Activated naive CD4-positive, alpha-beta T cell treated with anti-CD3 and anti-CD28 coated beads, Interleukin-2, amount 10 ng/mL, durations not matched to agents 7 days and 5 days (primary cell): Measurements from ENCODE around the gene DPP3.

ENCODE experiments used
- CTCF ChIA-PET: fragments of 350-600 bp; sonication (Branson Sonifier 250); formaldehyde crosslinking; loops from one replicate; lab custom pipeline; 2021; ENCODE audit warnings: antibody characterized with exemption; lab: Charles Lee
- DNase-seq: peaks from one replicate; pipeline ENCODE4 v3.0.0-alpha.2; 2020
- H3K27ac Mint-ChIP-seq: one replicate; pipeline ENCODE4 v1.8.0; 2021; ENCODE audit warnings: mild to moderate bottlenecking, moderate library complexity, mixed read lengths
- H3K27me3 Mint-ChIP-seq: one replicate; pipeline ENCODE4 v1.8.0; 2021; ENCODE audit warnings: mild to moderate bottlenecking, mixed read lengths
- H3K36me3 Mint-ChIP-seq: one replicate; pipeline ENCODE4 v1.8.0; 2021; ENCODE audit warnings: mixed read lengths
- H3K4me1 Mint-ChIP-seq: one replicate; pipeline ENCODE4 v1.8.0; 2021; ENCODE audit warnings: mixed read lengths
- H3K4me3 Mint-ChIP-seq: one replicate; pipeline ENCODE4 v1.8.0; 2021; ENCODE audit warnings: mild to moderate bottlenecking, moderate library complexity, mixed read lengths
- H3K9me3 Mint-ChIP-seq: one replicate; pipeline ENCODE4 v1.8.0; 2021; ENCODE audit warnings: mixed read lengths

The DPP3 gene

DNA sequence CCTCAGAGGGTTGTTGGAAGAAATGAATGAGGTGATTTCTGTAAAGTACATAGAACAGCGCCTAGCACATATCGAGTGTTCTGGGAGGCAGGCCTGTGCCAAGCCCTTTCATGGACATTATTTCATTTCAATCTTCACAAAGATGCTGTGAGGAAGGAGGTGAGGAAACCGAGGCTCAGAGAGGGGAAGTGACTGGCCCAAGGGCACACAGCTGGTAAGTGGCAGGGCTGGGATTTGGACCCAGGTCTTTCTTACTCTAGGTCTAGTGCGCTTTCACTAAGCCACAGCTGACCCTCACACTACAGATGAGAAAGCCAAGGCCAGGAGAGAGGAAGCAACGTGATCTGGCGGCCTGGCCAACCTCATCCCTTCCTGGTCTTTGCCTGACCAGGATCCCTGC is 11.5 kb upstream of the DPP3 start:
- CTCF ChIA-PET: interaction anchor here (1.1 to 1.7 kb wide), 2 partner anchors 30 to 47 kb away, joined by 4 read pairs; partner anchors contain the start of genes MRPL11 and NPAS4
- Mint-ChIP-seq H3K27ac (no peak overlapping the region), H3K4me1 (peaks cover 26% of the 10 kb centered on the region), H3K36me3 (peaks cover 3% of the 10 kb centered on the region), H3K4me3 (peak overlapping the region; percentile 83), H3K9me3 (no peaks in the 10 kb centered on the region), H3K27me3 (peaks cover 6% of the 10 kb centered on the region)
- DNase-seq: no peak

GRCh38 chr11:66469441-66469840 is 10.8 kb upstream of the DPP3 start:
- Mint-ChIP-seq H3K27me3 (peaks cover 6% of the 10 kb centered on the region), H3K4me3 (no peak overlapping the region), H3K4me1 (peaks cover 26% of the 10 kb centered on the region), H3K36me3 (peaks cover 3% of the 10 kb centered on the region), H3K27ac (no peak overlapping the region), H3K9me3 (no peaks in the 10 kb centered on the region)
- CTCF ChIA-PET: interaction anchor here (0.6 to 1.1 kb wide), 2 partner anchors 30 to 60 kb away, joined by 3 to 4 read pairs; partner anchors contain the start of gene MRPL11
- DNase-seq: no peak

- CTCF ChIA-PET: interaction anchor here (1.1 kb wide), 1 partner anchor 31 kb away, joined by 4 read pairs; the partner anchor contains the start of gene MRPL11
- peaks cover 3% of the 10 kb centered on the region for H3K36me3 Mint-ChIP-seq
- peaks cover 6% of the 10 kb centered on the region for H3K27me3 Mint-ChIP-seq
- H3K27ac Mint-ChIP-seq: no peak overlapping the region
- H3K9me3 Mint-ChIP-seq: no peaks in the 10 kb centered on the region
- no peak for DNase-seq
- H3K4me1 Mint-ChIP-seq: peaks cover 26% of the 10 kb centered on the region
- no peak overlapping the region for H3K4me3 Mint-ChIP-seq
These were observed 10.2 kb upstream of the DPP3 start for GRCh38 chr11:66470015-66470414.

DNA sequence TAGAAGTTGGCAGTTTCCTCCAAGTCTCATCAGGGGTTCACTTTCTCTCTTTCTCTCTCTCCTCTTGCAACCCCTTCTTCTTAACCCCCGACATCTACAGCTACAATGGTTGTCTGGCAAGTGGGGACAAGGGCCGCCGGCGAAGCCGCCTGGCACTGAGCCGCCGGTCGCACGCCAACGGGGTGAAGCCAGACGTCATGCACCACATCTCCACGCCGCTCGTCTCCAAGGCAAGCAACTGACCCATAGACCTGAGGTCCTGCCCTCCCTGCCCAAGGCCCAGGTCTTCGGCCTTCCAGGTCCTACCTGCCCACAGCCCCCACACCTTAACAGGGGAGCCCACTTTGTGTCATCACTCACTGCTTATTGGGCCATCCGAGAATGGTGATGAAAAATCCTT is 9.1 kb upstream of the DPP3 start:
- CTCF ChIA-PET: interaction anchor here (0.8 to 1.1 kb wide), 2 partner anchors 12 to 32 kb away, joined by 4 to 5 read pairs; partner anchors contain the start of gene MRPL11
- Mint-ChIP-seq H3K4me3 (no peak overlapping the region), H3K4me1 (peaks cover 18% of the 10 kb centered on the region), H3K27me3 (peaks cover 5% of the 10 kb centered on the region), H3K36me3 (peaks cover 3% of the 10 kb centered on the region), H3K27ac (no peak overlapping the region), H3K9me3 (no peaks in the 10 kb centered on the region)
- no peak for DNase-seq

DNA sequence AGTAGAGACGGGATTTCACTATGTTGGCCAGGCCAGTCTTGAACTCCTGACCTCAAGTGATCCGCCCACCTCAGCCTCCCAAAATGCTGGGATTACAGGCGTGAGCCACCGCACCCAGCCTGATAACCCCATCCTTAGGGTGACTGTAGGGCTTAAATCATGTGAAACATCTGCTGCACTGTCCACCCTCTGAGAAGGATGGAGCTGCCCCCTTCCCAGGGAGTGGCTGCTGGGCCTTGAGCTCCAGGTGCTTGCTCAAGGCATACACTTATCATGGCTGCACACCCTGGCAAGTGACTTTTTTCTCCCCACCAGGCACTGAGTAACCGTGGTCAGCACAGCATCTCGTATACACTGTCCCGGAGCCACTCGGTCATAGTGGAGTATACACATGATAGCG is 8.2 kb upstream of the DPP3 start:
- H3K27me3 Mint-ChIP-seq: no peaks in the 10 kb centered on the region
- H3K4me3 Mint-ChIP-seq: no peak overlapping the region
- peaks cover 5% of the 10 kb centered on the region for H3K36me3 Mint-ChIP-seq
- peaks cover 14% of the 10 kb centered on the region for H3K4me1 Mint-ChIP-seq
- no peak overlapping the region for H3K27ac Mint-ChIP-seq
- DNase-seq: no peak
- no peaks in the 10 kb centered on the region for H3K9me3 Mint-ChIP-seq
- CTCF ChIA-PET: no interaction called here

- Mint-ChIP-seq H3K9me3 (no peaks in the 10 kb centered on the region), H3K27ac (no peak overlapping the region), H3K4me3 (no peak overlapping the region), H3K36me3 (peaks cover 5% of the 10 kb centered on the region), H3K4me1 (peaks cover 7% of the 10 kb centered on the region), H3K27me3 (no peaks in the 10 kb centered on the region)
- CTCF ChIA-PET: no interaction called here
- DNase-seq: no peak
These were observed 7.1 kb upstream of the DPP3 start for GRCh38 chr11:66473167-66473566.

GRCh38 chr11:66473608-66474515 is 6.4 kb upstream of the DPP3 start:
- peaks cover 5% of the 10 kb centered on the region for H3K36me3 Mint-ChIP-seq
- no peak overlapping the region for H3K4me3 Mint-ChIP-seq
- peaks cover 6% of the 10 kb centered on the region for H3K4me1 Mint-ChIP-seq
- H3K9me3 Mint-ChIP-seq: no peaks in the 10 kb centered on the region
- CTCF ChIA-PET: no interaction called here
- H3K27ac Mint-ChIP-seq: no peak overlapping the region
- no peak for DNase-seq
- H3K27me3 Mint-ChIP-seq: no peaks in the 10 kb centered on the region

DNA sequence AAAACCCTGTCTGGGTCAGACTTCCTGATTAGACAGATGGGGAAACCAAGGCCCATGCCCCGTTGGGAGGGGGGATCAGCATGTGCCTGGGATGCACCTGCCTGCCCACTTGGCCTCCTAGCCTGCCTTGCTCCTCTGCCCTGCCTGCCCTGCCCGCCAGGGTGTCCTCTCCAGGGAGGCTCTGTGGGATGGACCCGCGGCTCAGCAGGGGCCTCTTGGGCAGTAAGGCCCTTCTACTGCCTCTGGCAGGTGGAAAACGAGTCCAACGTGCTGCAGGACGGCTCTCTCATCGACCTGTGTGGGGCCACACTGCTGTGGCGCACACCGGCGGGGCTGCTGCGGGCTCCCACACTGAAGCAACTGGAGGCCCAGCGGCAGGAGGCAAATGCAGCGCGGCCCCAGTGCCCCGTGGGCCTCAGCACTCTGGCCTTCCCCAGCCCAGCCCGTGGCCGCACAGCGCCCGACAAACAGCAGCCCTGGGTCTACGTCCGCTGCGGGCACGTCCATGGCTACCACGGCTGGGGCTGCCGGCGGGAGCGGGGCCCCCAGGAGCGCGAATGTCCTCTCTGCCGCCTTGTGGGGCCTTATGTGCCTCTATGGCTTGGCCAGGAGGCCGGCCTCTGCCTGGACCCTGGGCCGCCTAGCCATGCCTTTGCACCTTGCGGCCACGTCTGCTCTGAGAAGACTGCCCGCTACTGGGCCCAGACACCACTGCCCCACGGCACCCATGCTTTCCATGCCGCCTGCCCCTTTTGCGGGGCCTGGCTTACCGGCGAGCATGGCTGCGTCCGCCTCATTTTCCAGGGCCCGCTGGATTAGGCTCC is 4.7 kb upstream of the DPP3 start:
- peaks cover 16% of the 10 kb centered on the region for H3K4me1 Mint-ChIP-seq
- no peaks in the 10 kb centered on the region for H3K27me3 Mint-ChIP-seq
- CTCF ChIA-PET: interaction anchor here (1.1 to 2.1 kb wide), 2 partner anchors 16 to 37 kb away, joined by 4 read pairs; partner anchors contain the start of gene MRPL11
- H3K9me3 Mint-ChIP-seq: no peaks in the 10 kb centered on the region
- no peak overlapping the region for H3K4me3 Mint-ChIP-seq
- H3K36me3 Mint-ChIP-seq: peaks cover 4% of the 10 kb centered on the region
- DNase-seq: no peak
- no peak overlapping the region for H3K27ac Mint-ChIP-seq

DNA sequence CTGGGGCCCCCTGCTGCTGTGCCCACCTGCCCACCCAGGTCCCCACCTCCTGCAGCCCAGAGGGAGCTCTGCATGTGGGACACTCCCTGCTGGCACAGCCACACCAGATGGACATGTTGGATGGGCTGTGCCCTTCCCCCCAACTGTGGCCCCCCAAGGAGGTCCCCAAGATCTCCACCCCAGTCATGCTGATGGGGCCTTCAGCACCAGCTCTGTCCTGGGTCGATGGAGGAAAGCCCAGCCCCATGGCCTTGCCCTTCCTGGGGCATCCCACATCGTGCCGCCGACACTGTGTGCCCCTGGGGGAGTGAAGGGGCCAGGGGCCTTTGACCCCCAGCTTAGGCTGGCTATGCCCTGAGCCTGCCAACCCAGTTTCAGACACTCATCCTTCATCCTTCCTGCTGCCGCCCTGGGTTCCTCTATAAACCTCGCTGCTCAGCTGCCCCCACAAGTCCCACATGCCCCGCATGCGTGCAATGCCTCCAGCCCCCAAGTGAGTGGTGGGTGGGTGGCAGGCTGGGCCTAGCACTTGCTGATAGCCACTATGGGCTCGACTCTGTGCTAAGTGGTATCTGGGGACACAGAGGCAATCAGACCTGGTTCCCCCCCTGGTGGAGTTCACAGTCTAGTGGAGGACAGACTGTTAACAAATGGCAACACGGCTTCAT is 3.9 kb upstream of the DPP3 start:
- DNase-seq: no peak
- CTCF ChIA-PET: interaction anchor here (1.1 to 2.1 kb wide), 2 partner anchors 15 to 38 kb away, joined by 4 read pairs; partner anchors contain the start of gene MRPL11
- no peaks in the 10 kb centered on the region for H3K27me3 Mint-ChIP-seq
- H3K9me3 Mint-ChIP-seq: no peaks in the 10 kb centered on the region
- H3K27ac Mint-ChIP-seq: peak overlapping the region; percentile 4
- H3K4me3 Mint-ChIP-seq: no peak overlapping the region
- peaks cover 2% of the 10 kb centered on the region for H3K36me3 Mint-ChIP-seq
- H3K4me1 Mint-ChIP-seq: peaks cover 22% of the 10 kb centered on the region

DNA sequence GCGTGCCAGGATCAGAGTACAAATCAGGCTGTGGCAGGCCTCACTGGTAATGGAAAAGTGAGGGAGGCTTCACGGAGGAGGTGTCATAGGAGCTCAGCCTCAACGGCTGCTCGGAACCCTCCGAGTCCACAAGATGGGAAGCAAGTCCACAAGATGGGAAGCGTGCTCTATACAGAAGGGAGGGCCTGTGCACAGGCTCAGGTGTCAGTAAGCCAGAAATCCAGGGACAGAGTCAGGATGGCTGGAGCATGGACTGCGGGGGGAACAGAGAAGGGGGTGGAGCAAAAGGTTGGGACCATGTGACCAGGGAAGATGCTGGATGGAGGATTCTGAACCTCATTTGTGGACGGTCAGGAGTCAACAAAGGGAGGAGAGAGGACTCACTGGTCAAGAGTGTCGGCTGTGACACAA is 3.4 kb upstream of the DPP3 start:
- Mint-ChIP-seq H3K9me3 (no peaks in the 10 kb centered on the region), H3K27ac (no peak overlapping the region), H3K4me1 (peaks cover 23% of the 10 kb centered on the region), H3K27me3 (no peaks in the 10 kb centered on the region), H3K36me3 (peaks cover 2% of the 10 kb centered on the region), H3K4me3 (no peak overlapping the region)
- DNase-seq: no peak
- CTCF ChIA-PET: interaction anchor here (1.1 to 2.1 kb wide), 2 partner anchors 14 to 38 kb away, joined by 4 read pairs; partner anchors contain the start of gene MRPL11

- Mint-ChIP-seq H3K27me3 (no peaks in the 10 kb centered on the region), H3K9me3 (no peaks in the 10 kb centered on the region), H3K4me1 (peaks cover 27% of the 10 kb centered on the region), H3K27ac (peak overlapping the region; percentile 62), H3K4me3 (peak overlapping the region; percentile 23), H3K36me3 (peaks cover 3% of the 10 kb centered on the region)
- no peak for DNase-seq
- CTCF ChIA-PET: interaction anchor here (0.7 to 2.1 kb wide), 5 partner anchors 14 to 70 kb away, joined by 3 to 7 read pairs (median 4); partner anchors contain the start of gene MRPL11
These were observed 2.7 kb upstream of the DPP3 start for GRCh38 chr11:66477263-66478201.

DNA sequence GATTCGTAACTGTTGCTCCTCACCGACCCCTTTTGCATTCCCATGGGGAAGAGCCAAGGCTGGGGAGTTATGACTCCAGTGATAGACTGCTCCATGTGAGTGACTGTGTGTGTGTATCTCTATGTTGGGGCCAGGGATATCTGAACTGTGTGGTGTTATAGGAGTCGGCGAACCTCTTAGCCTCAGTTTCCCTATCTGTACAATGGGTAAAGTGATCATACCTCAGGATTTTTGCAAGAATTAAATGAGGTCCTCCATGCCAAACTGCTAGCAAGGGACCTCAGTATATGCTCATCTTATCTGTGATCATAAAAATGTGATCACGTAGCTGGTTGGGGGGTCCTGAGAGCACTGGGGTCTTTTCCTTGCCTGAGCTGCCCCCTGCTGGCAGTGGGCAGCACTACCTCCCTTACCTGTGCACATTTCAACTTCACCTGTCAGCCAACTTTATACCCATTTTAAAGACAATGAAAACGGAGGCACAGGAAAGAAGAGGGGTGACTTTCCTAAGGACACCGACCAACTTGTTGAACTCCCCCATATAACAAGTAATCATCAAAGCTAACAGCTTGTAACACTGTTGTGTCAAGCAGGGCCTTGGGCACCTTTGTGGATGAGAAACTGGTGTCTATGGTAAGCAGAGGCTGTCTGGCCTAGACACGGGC is 1.4 kb upstream of the DPP3 start:
- Mint-ChIP-seq H3K36me3 (peaks cover 4% of the 10 kb centered on the region), H3K27me3 (no peaks in the 10 kb centered on the region), H3K4me1 (peaks cover 29% of the 10 kb centered on the region), H3K9me3 (no peaks in the 10 kb centered on the region), H3K4me3 (peak overlapping the region; percentile 89), H3K27ac (peak overlapping the region; percentile 87)
- CTCF ChIA-PET: interaction anchor here (1.0 to 1.6 kb wide), 7 partner anchors 11 to 200 kb away, joined by 3 to 7 read pairs (median 4); partner anchors contain the start of genes MRPL11 and PELI3
- peak; percentile 51 for DNase-seq
